GM19452 (cell line): ENCODE measurements around the gene LYPD6.

ENCODE experiments used
- ATAC-seq: cut with Tn5 transposase; IDR thresholded peaks from one replicate; pipeline ENCODE4 v1.9.1; 2021; ENCODE audit not compliant: unreplicated experiment

LYPD6 gene

DNA sequence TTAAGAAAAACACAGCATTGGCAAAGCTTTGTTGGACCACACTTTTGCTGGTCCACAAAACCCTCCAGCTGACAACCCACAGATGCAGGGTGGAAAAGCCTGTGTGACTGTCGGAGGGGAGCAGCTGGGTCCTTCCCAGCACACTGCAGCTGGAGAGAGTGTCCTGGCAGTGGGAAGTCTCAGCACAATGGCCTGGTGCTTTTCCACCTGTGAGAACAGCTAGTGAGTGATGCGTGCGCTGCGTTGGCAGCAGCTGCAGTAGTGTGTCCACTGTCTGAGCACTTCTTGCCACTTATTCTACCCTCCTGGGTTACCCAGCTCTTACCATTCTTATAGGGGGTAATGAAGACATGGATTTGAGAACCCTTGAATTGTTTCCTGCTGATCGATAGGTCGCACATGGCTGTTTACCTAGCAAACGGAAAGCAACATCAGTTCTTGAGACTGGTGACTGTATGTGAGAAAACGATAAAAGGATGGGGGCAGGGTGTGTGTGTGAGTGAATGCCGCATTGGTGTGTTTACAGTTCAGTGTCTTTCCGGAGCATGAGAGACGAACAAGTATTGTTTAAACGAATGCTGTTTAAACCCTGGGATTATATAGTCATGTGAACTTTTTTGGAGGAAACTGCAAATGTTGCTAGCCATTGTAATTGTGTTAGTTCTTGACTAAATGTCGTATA, 69.7 kb downstream of the LYPD6 start:
- no peak for ATAC-seq

DNA sequence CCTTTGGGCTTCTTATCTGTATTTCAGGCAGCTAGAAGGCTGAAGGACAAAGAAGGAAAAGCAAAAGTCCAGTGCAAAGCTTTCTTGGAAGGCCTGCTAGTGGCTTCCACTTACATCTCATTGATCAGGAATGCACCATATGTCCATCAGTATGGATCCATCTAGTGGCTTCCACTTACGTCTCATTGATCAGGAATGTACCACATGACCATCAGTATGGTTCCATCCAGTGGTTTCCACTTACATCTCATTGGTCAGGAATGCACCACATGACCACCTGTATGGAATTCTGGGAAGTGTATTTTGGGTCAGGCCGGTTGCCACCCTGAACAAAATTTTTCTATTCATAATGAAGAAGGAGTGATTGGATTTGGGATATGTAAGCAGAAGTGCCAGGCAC, 70.6 kb downstream of the LYPD6 start:
- no peak for ATAC-seq

DNA sequence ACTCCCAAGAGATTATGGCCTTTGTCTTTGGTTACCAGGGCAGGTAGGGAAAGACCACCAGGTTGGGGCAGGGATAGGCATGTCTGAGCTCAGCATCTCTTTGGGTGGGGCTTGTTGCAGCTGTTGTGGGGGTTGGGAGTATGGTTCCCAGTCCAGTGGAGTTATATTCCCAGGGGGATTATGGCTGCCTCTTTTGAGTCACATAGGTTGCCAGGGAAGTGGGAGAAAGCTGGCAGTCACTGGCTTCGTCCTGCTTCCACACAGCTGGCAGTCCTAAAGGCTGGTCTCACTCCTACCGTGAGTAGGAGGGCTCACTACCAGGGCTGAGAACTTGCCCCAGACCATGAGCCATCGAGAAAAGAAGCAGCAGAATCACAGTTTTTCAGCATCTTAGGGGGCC, 79.1 kb downstream of the LYPD6 start:
- no peak for ATAC-seq

DNA sequence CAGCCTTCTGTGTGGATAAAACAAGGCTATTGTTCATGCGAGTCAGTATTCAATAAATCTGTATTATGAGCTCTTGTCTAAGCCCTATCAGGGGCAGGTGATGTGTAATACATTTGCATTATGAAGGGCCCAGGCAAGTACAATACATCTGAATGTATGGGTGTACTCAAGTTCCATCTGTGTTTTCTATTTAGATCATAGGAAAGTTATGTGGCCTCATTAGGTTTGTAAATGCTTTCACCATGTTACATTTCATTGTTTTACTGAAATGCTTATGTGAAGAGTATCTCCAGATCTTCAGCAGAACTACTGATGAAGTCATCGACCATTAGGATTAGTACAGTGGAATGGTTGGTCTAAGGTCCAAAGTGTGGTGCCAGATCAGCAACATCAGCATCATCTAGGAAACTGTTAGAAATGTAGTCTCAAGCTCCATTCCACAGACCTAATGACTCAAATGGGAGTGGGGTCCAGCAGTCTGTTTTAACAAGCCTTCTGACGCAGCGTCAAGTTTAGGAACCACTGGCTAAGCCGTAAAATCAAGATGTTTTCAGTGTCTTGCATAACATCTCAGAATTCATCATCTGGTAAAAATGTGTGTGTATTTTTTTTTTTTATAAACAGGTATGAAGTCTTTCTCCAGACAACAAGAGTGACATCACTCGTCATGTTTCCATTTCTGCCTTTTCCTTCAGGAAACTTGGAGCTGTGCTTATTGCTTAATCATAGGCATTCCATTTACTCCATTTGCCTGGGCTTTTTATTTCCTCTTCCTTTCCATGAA, 80.5 kb downstream of the LYPD6 start:
- no peak for ATAC-seq

DNA sequence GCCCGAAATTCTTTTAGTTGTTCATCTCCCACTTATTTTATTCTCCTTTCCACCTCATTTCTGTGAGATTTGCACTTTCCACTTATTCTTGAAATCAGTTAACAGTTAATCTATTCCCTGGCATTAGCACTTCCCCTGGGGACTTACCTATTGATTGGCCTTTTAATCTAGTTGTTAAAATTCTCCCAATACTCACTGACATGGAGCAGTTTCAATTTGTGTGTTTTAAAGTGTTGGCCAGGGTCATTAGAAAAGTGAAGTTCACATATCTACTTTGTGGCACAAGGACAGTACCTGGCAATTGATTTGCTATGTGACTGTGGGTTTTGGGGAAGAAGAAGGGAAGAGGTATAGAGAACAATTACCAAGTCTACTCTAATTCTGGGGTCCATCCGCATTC, 83.1 kb downstream of the LYPD6 start:
- no peak for ATAC-seq

DNA sequence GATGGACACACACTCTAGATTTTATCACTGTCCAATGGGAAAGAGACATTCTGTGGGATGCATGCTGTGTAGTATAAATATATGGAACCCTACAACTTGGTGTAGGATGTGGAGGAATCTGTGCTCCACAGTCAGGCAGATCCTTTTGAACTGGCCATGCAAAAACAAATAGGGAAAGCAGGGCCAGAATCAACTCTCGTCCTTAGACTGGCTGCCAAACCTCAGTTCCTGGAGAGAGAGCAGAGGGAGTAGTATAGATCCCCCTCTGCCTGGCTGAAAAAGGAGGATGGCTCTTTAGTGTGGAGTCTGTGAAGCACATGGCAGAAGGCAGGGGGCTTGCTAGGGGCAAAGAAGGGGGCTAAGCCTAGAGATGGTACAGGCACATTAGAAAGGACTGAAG, 84.7 kb downstream of the LYPD6 start:
- ATAC-seq, result no peak

DNA sequence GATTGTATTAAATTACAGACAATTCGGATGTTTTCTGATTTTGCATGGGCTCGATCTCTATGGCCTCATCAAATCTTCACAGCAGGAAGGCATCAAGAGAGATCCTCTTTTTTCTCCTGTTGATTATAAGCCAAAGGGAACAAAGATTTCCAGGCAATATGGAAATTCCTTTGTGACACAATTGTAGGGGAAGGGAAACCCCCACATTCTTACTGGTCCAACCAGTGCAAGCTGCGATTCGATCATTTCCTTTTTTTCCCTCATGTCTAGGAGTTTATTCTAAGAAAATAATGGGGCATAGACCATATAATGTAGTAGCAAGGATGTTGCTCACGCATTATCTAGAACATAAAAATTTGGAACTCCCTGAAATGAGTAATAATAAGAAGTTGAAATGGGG, 87.7 kb downstream of the LYPD6 start:
- no peak for ATAC-seq

DNA sequence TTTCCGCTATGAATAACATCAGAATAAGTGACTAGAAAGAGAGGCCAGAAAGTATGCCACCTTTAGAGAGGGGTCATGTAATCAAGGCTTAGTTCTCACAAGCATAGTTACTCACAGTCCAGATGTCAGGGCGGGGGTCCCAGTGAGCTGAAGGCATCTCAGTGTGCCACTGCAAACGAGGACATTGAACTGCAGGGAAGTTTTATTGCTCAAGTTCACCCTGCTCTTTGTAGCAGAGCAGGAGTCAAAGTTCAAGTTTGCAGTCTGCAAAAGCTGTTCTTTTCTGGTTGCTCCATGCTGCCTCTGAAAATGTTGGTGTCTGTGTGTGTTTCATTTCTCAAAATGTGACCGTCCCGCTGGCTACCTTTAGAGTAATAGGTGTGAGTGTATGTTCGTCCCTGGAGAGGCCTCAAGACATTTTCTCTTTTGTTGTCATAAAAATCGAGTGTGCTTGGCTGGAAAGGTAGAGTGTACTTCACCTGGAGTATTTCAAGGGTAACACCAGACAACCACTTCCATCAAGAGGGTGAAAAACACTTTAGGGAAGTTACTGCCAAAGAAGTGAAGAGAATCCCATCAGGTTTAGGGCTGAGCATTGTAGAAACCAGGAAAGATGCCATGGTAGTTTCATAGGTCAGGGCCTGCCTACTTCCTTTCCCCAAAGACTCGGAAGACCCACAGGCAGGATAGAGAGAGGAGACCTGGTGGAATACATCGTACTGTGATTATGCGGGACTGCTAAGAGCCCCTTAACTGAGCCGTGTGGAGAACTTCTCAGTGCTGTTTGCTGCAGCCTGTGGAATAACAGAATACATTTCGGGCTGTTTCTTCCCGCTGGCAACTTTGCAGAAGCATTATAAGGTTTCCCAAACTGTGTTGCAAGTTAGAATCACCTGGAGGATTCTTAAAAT, 89.9 kb downstream of the LYPD6 start:
- no peak for ATAC-seq

DNA sequence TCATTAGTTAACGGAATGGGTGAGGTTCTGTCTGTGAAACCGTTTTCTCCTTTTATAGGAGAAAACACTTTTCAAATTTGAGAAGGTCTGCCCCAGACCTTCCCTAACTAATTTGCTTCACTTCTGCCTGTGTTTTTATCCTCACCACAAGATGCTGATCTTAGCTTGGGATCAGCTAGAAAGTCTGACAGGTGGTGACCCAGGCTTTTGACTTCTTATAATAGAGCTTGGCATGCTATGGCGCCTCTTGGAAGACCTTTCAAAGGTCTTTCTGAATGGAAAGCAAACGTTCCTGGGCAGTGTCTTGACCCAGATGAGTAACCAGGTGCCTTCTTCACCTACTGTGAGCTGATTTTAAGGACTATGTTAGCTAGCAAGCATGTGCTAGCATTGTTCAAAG, 91.4 kb downstream of the LYPD6 start:
- no peak for ATAC-seq

DNA sequence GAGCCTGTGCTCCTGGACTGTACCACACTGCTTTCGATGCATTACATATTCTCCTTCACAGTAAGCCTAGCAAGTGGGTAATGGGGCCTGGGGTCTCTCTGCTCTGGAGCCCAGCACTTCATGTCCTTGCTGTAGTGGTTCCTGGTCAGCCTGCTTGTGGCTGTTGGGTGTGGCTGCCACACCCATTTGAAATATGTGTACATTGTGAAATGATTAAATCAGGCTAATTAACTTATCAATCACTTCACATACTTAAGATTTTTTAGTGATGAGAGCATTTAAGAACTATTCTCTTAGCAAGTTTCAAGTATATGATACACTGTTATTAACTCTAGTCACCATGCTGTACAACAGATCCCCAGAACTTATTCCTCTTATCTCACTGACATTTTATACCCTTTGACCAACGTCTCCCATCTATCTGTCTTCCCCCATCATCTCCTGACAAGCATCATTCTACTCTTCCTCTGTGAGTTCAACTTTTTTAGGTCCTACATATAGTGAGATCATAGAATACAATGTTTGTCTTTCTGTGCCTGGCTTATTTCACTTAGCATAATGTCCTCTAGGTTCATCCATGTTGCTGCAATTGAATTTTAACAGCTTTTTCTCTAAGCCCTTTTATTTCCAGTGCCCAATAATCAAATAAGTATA, 92.1 kb downstream of the LYPD6 start:
- ATAC-seq, result no peak

DNA sequence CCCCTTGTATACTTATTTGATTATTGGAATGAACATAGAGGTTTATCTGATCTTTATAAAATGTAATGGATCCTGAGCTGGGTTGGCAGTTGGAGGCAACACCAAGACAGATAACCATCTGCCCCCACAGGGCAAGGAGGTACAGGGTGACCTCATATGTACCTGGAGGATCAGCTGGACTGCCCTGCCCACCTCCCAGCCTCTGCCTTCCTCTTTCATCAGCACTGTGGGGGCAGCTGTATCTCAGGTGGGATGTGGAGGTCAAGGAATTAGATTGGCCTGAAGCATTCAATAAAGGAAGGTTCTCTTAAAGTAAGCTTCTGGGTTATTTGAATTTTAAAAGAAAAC, 92.6 kb downstream of the LYPD6 start:
- no peak for ATAC-seq

DNA sequence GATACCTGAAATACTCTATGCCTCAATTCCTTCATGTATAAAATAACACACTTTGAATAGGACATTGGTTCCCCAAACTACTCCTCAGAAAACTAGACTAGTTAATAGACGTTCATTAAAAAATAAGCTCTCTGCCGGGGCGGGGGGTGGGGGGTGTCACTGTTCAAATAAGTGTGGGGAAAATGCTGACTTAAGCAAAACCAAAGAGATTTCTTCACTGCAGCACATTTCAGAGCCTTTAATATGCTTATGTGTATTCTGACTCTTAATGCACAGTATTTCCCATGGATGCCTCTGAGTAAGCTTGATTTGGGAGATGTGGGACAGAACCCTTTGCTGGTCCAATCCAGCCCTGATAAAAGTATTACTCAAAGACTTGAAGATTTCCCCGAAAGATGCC, 93.2 kb downstream of the LYPD6 start:
- ATAC-seq, result no peak

DNA sequence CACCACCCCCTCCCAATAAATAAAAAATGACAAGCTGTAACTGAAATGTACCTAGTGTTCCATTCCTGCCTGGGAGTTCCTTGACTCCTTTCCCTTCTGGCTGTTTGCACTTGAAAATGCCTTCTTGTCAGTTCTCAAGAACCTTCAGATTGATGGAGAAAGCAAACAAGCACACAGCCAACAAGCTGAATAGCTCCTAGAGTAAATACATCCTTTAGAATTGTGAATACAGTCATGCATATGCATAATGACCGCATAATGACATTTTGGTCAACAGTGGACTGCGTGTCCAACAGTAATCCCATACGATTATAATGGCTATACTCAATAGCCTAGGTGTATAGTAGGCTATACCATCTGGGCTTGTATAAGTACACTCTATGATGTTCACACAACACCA, 97.0 kb downstream of the LYPD6 start:
- no peak for ATAC-seq

DNA sequence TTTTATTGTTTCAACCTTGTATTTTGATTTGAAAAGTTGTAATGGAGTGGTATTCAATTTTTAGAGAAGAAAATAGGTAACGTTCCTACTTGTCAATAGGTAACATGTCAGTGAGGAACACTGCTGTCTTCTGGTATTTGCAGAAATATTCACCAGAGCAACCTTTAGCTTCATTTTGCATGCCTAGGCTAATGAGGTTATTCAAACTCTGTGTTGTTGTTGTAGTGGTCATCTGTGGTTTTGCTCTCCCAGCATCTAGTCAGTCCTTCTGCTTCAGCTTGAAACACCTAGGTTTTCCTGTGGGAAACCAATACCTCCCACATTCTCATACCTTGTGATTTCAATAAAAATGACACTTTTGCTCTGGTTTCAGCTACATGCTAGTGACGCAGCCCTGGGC, 98.4 kb downstream of the LYPD6 start:
- ATAC-seq, result no peak

DNA sequence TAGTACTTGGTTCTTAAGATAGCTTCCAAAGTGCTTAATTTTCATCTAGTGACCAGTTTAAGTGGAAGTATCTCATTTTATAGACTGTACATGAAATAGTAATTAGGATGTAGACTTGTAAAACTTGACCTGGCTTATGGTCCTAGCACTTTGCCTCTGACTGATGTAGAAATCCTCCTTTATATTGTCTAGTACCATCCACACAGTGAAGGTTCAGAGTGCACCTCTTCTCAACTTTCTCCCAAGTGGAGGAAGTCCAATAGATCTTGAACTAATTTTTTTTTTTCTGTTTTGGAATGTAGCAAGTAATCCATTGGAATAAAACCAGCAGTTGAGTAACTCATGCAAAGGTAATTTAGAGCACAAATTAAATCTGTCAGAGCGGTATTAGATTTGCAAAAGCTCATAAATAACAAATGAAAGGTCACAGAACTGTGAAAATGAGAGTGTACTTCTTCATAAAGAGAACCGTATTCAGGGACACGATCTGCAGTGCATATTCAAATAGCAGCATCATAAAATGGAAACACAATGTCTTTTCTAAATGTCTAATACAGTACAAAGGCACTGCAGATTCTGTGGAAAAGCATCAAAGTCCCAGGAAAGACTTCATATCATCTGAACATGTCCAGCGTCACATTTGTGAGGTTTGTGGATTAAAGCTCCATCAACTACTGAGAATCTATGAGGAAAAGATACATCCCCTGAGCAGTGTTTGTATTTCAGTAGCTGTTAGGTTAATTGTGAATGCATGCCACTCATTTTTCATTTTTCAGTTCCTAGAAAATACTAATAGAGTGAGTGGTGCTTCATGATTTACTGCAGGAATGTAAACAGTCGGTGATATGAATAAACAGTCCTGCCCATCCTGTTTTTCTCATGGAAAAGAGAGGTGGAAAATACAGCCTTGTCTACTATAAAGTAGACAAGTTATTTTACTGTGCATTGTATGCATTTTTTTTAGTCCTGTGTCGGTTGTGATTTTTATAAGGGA, 100.7 kb downstream of the LYPD6 start:
- ATAC-seq, result no peak

DNA sequence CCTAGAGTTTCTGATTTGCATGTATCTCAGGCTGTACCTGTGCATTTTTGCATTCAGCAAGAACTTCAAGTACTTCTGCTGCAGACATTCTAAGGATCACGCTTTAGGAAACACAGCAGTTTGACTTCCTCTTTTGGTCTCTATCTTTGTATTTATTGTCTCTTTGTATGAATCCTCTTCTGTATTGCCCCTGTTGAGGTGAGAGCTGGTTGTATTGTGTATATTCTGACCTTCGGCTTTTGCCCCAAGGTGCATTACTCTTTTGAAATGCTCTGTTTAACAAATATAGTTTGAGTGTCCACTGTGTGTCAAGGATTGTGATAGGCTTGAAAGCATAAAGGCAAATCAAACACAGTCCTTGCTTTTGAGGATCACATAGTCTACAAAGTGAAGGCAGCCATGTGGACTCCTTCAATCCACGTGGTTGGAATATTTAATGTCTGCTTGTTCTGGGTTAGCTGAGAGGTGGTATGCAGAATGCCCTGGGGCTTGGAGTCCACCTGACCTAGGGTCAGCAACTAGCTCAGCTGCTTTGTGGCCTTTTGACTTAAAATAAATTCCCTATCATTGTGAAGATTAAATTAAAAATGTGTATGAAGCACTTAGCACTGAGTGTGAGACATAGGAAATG, 108.1 kb downstream of the LYPD6 start:
- ATAC-seq, result no peak

DNA sequence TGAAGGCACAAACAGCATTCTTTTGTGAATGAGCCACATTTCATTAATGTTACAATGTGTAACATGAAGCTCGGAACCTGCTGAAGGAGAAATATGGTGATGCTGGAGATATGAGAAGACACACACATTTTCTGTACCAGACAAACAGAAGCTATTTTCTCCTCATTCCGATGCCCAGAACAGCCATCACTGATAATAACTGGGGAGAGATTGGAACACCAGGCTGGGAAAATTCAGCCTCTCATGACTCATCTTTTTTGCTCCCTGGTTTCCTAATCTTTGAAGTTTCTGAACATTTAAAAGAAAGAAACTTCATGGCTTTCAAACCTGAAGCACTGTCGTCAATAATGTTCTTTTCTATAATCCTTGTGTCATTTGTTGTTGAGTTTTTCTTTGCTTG, 110.9 kb downstream of the LYPD6 start:
- no peak for ATAC-seq

DNA sequence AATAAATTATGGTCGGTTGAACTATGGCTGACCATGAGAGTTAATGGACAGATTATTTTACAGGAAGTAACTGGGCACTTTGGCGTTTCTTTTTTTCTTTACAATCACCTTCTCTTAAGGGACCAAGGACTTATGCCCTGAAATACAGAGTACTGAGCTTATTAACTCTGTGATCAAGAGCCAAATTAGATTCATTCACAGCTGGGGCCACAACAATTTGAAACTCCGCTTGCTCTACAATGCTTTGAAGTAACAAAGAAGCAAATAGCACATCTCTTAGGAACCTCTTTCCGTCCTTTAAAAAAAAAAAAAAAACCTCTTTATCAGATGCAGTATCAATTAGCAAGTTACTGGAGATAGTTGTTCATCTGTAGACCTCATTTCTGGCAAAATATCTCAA, 112.0 kb downstream of the LYPD6 start:
- ATAC-seq, result no peak

DNA sequence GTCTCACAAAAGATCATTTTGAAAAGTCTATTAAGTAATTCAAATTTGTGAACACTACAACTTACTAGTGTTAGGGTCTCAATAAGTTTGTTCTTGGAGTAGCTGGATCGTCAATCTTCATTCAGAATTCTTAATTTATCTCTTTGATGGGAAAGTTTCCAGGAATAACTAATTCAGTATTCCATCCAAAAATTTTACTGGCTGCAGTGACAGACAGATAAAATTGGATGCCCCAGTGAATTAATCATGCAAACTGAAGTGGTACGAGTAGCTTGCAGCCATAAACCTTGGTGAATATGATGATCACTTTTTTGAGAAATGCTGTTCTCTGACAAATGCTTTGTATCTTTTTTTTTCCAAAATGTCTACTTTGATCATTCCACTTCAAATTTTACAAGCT, 112.8 kb downstream of the LYPD6 start:
- ATAC-seq, result no peak

DNA sequence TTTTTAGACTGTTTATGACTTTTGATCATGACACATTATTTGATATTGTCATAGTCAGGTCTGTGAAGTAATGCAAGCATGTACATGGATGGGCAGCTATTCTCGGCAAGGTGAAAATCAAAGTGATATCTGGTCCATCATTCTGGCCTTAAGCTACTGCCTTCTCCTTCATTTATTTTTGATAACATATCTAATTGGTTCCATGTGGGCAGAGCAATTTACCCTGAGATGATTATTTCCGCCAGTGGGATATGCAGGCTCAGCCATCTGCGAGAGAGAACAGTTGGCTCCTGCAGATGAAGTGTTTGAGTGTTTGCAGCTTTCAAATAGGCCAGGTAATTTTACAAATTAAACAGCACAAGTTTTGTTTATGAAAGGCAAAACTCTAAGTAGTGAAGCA, 116.4 kb downstream of the LYPD6 start:
- no peak for ATAC-seq
